Measurements from ENCODE around the gene UQCR10.

DNA sequence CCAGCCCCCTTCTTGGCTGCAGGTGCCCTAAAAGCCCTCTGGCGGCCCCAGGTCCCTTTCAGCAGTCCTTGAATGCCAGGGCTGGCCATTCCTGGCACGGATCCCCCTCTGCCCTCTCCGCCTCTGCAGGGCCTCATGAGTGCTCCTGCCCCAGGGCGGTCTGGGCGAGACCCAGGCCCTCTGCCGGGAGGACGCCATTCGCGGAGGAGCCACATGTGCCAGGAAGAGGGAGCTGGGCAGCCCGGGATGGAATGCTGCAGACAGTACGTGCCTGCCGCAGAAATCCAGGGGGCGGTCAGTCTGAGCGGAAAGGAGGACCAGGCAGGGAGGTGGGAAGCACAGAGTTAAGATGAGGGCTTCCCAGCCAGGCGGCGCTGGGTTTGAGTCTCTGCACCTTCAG, 44.6 kb upstream of the UQCR10 start:
- TF ChIP-seq, protein P1, sequence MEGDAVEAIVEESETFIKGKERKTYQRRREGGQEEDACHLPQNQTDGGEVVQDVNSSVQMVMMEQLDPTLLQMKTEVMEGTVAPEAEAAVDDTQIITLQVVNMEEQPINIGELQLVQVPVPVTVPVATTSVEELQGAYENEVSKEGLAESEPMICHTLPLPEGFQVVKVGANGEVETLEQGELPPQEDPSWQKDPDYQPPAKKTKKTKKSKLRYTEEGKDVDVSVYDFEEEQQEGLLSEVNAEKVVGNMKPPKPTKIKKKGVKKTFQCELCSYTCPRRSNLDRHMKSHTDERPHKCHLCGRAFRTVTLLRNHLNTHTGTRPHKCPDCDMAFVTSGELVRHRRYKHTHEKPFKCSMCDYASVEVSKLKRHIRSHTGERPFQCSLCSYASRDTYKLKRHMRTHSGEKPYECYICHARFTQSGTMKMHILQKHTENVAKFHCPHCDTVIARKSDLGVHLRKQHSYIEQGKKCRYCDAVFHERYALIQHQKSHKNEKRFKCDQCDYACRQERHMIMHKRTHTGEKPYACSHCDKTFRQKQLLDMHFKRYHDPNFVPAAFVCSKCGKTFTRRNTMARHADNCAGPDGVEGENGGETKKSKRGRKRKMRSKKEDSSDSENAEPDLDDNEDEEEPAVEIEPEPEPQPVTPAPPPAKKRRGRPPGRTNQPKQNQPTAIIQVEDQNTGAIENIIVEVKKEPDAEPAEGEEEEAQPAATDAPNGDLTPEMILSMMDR (IDR thresholded peaks at IDR 0.05) = no peak
- TF ChIP-seq POLR2A (IDR thresholded peaks at IDR 0.05) = no peak
